ENCODE data around the gene PVR.
"Not testable (repeated sequence)": the region's sequence is repeated elsewhere in the genome, so short reads cannot be mapped to it uniquely, and the experiment has no call there.

Gene PVR

DNA sequence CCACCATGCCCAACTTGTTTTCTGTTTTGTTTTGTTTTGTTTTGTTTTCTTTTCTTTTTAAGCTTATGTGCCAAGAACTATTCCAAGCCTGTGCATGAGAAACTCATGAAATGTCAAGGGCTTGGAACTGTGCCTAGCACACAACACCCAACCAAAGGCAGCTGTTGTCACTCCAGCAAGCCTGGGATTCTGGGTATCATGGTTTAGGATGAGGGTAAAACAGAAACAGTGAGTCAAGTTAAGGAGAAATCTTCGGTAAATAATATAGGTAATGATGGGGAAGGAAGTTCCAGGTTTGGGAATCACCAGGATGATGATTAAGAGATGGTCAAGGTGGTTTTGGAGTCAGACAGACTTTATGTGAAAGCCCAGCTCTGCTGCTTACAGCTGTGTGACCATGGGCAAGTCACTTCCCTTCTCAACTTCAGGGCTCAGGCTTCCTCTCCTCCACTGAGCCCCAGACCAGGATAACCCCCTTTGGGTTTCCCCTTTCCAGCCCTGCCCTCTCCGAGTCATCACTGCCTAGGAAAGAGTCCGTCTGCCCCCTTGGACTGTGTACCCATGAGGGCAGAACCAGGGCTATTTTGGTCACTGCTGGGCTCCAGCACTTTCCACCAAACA lies 5.0 kb downstream of the PVR start:
- DNase-seq: no peak

DNA sequence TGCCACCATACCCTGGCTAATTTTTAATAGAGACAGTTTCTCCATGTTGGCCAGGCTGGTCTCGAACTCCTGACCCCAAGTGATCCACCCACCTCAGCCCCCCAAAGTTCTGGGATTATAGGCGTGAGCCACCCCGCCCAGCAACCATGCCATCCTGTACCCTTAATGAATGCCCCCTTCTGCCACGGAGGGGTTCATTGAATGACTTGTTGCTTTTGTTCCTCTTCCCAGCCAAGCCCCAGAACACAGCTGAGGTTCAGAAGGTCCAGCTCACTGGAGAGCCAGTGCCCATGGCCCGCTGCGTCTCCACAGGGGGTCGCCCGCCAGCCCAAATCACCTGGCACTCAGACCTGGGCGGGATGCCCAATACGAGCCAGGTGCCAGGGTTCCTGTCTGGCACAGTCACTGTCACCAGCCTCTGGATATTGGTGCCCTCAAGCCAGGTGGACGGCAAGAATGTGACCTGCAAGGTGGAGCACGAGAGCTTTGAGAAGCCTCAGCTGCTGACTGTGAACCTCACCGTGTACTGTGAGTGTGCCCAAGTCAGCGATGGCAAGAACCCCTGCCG lies 6.0 kb downstream of the PVR start:
- DNase-seq: no peak

DNA sequence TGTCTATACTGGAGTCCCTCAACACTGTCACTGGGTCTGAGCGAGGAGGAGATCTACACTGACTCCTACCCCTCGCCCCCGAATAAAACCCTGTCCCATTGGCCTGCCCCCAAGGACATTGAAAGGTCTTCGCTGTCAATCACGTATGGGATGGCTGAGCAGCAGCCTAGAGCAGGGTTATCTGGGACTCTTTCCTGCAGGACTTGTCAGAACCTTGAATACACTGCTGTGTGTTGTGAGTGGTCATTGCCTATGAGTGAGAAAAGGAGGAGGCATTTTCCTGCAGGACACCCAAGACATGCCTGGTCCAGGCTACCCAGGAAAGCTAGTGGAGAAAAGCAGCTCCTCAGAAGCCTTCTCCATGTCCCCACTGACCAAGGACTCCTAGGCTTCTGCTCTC lies 9.6 kb downstream of the PVR start:
- DNase-seq: no peak

DNA sequence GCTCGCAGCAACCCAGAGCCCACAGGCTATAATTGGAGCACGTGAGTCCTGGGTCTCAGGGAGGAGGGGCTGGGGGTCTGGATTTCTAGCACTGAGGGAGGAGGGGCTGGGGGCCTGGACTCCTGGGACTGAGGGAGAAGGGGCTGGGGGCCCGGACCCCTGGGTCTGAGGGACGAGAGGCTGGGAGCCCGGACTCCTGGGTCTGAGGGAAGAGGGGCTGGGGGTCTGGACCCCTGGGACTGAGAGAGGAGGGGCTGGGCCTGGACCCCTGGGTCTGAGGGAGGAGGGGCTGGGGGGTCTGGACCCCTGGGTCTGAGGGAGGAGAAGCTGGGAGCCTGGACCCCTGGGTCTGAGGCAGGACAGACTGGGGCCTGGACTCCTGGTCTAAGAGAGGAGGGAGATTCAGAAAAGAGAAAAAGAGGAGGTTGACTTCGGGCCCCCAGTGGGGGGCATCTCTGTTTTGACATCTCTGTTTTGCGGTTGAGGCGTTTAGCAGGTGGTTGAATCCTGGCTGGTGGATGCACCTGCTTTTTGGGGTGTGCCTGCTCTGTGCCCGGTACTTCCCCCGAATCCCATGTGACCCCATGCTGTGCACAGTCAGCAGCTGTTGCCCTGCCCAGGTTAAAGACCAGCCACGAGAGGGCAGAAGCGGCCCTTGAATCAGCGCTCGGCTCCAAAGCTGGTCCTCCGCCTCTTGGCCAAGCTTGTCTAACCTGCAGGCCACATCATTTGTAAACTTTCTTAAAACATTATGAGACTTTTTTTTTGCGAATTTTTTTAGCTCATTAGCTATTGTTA lies 10.5 kb downstream of the PVR start:
- peak; percentile 65 for DNase-seq

DNA sequence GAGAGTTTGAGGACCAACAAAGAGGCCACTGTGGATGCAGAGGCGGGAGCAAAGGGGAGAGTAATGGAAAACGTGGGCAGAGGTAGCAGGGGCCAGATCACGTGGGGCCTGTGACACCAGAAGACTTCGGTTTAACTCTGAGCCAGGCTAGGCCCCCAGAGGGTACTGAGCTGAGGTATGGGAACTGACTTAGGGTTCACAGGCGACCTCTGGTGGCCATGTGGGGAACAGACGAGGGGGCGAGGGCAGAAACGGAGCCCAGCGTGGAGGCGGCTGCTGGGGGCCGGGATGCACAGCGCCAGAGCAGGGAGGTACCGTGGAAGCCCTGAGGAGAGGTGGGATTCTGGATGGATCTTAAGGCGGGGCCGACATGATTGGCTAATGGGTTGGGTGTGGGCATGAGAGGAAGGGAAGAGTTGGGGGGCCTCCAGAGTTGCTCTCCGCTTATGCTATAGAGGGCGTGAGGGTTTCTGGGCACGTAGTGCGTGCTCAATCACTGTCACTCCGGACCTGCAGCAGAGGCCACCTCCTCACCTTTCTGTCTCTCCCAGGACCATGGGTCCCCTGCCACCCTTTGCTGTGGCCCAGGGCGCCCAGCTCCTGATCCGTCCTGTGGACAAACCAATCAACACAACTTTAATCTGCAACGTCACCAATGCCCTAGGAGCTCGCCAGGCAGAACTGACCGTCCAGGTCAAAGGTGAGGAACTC lies 13.7 kb downstream of the PVR start:
- DNase-seq: no peak

DNA sequence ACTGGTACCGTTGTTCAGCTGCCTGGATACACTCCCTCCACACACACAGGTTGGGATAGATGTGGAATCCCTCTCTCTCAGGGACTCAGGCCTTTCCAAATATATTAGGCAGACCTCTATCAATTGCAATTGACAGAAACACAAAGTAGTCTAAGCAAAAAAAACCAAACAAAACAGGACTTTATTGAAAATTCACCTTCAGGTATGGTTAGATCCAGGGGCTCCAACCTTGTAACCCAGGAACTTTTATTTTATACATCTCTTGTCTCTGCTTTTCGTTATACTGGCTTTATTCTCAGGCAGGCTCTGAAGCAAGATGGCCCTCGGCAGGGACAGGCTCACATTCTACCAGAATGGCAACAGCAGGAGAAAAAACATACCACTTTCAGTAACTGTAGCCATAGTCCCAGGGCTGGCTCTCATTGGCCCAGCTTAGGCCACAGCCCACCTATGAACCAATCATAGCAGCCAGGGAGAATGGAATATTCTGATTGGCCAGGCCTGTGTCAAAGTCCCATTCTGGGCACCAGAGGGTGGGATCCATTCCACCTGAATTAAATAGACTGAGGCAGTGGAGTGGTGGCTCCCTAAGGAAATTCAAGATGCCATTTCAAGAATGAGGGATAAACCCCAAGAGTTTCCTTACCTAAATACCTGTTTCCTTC lies 14.5 kb downstream of the PVR start:
- DNase-seq: no peak

DNA sequence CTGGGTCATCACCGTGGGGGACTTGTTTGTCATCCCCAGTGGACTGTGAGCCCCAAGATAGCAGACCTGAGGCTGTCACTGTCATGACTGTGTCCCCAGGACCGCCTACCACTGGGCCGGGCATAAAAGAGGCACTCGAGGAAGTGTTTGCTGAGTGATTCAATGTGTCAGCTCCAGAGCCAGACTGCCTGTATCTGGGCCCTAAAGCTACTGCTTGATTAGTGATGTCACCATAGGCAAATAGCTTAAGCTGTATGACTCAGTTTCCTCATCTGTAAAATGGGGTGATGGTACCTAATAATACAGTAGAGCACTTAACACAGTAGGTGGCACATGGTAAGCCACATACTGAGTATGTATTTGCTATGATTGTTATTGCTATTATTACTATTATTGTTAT lies 16.4 kb downstream of the PVR start:
- no peak for DNase-seq

DNA sequence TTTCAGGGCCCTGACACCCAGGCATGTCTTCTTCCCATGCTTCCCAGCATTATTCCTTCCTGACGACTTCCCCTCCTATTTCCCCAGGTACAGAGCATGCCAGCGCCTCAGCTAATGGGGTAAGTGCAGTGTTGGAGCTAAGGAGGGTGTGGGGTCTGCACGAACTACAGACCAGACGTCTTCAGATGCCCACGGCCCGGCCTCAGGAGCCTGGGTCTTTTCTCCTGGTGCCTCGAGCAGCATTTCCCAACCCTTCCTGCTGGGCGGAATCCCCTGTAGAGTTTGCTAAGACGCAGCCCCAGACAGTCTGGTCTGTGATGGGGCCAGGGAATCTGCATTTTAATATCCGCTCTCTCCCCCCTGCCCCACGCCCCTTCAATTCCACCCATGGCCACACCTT lies 17.5 kb downstream of the PVR start:
- DNase-seq: no peak

DNA sequence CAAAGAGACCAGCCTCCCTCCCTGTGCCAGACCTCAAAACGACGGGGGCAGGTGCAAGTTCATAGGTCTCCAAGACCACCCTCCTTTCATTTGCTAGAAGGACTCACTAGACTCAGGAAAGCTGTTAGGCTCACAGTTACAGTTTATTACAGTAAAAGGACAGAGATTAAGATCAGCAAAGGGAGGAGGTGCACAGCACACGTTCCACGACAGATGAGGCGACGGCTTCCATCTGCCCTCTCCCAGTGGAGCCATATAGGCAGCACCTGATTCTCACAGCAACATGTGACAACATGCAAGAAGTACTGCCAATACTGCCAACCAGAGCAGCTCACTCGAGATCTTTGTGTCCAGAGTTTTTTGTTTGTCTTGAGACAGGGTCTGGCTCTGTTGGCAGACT lies 18.2 kb downstream of the PVR start:
- DNase-seq: no peak

DNA sequence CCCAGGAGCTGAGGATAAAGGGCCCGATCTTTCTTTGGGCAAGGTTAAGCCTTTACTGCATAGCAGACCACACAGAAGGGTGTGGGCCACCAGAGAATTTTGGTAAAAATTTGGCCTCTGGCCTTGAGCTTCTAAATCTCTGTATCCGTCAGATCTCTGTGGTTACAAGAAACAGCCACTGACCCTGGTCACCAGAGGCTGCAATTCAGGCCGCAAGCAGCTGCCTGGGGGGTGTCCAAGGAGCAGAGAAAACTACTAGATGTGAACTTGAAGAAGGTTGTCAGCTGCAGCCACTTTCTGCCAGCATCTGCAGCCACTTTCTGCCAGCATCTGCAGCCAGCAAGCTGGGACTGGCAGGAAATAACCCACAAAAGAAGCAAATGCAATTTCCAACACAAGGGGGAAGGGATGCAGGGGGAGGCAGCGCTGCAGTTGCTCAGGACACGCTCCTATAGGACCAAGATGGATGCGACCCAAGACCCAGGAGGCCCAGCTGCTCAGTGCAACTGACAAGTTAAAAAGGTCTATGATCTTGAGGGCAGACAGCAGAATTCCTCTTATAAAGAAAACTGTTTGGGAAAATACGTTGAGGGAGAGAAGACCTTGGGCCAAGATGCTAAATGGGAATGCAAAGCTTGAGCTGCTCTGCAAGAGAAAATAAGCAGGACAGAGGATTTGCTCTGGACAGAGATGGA lies 19.1 kb downstream of the PVR start:
- no peak for DNase-seq

DNA sequence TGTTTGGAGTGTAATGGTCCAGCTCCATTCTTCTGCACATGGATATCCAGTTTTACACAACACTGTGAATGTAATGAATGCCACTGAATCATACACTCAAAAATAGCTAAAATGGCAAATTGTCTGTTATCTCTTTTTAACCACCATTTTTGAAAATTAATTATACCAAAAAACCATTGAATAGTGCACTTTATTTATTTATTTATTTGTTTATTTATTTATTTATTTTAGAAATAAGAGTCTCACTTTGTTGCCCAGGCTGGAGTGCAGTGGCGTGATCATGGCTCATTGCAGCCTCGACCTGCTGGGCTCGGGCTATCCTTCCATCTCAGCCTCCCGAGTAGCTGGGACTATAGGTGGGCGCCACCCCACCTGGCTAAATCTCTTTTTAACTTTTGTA lies 20.3 kb downstream of the PVR start:
- no peak for DNase-seq

DNA sequence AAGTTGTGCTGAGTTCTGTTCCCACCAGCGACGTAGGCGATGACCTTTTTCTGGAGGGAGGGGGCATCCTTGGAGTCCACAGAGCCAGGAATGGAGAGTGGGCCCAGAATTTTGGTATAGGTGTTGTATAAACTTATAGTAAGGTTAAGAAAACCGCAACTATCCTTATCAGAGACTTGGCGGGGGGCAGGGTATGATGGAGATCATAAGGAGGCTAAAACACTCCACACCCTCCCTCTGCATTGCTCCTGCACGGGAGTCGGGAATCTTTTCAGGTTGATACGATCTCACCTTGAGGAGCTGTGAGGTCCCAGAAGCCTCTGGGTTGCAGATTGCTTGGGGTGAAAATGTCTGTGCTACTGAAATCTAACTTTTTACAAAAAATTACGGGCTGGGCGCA lies 21.3 kb downstream of the PVR start:
- no peak for DNase-seq

DNA sequence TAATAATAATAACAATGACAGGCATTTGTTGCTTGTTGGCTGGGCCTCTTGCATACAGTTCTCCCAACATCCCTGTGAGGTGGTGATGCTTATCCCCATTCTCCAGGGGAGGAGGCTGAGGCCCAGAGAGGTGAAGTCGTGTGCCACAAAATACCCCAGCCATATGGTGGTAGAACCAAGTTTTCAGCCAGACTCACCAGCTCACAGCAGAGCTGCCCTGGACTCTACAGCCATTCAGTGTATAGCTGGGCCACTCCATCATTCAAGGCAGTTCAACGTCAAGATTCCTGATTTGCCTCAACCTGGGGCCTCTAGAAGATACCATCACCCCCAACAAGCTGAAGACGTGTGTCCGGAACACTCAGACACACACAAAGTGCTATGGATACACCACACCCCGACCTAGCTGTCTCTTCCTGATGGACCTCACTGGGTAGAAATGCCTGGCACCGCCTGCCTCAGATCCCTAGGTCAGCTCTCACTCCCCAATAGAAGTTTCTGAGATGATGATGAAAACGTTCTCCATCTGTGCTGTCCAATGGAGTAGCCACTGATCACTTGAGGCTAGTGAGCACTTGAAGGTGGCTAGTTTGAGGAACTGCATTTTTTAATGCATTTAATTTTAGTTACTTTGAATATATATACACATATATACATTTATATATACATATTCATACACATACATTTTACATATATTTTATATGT lies 23.3 kb downstream of the PVR start:
- DNase-seq: no peak

DNA sequence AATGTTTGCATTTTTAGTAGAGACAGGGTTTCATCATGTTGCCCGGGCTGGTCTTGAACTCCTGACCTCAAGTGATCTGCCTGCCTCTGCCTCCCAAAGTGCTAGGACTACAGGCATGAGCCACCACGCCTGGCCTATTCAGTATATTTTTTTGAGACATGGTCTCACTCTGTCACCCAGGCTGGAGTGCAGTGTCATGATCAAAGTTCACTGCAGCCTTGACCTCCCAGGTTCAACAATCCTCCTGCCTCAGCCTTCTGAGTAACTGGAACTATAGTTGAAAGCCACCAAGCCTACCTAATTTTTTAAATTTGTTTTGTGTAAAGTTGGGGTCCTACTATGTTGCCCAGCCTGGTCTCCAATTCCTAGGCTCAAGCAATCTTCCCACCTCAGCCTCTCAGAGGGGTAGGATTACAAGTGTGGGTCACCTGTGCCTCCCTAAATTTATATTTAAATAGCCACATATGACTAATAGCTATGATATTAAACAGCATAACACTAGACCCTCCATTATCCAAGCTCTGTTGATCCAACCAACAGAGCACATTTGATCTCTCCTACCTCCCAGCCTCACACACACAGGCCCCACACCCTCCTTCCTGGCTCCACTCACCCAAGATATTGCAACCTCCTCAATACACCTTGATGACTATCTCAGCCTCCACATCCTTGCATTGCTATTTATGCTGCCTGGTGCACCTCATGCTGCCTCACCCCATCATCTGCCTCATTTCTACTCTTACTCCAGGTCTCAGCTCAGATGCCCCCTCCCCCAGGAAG lies 25.5 kb downstream of the PVR start:
- DNase-seq: no peak

DNA sequence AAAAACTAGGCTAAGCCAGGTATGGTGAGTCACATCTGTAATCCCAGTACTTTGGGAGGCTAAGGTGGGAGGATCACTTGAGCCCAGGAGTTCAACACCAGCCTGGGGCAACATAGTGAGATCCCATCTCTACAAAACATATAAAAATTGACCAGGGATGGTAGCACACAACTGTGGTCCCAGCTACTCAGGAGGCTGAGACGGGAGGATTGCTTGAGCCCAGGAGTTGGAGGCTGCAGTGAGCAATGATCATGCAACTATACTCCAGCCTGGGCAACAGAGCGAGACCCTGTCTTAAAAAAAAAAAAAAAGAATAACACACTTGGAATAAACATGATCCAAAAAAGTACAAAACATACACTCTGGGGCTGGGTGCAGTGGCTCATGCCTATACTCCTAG lies 26.3 kb downstream of the PVR start:
- DNase-seq: not testable (repeated sequence)

DNA sequence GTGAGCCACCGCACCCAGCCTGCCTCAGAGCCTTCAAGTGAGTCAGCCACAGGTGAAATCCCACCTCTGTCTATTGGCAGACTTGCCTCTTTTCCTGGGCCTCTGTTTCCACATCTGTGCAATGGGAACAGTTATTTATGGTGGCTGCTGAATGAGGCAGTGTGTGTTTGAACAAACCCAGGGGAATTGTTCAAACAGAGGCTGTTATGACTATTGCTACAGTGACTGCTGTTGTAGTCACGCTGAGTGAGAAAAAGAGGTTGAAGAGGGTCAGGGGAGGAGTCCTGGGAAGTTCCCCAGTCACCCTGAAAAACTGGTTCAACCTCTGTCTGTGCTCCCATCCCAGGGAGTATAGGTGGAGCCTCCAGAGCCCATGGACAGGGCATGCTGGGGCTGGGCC lies 27.7 kb downstream of the PVR start, which contains the start of gene CEACAM19:
TSS of gene CEACAM19 (plus strand) at position 83 of the 400 bp plus-strand sequence. CDS start 450 bp downstream, outside the sequence.
- no peak for DNase-seq

DNA sequence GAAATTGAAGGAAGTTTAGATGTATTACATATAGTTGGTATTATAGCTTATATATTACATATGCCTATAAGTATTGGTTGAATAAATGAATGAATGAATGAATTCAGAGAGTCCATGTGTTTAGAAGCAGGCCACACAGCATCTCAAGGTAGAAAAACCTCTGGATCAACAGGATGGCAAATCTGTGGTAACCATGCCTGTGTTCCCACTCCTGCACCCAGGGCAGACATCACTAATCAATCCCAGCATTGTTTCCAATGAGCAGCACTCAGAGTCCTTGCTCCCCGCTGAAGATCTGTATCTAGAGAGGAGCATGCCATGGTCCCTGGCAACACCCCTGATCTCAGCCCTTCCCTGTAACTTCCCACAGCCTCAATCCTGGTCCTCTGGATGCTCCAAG lies 28.5 kb downstream of the PVR start:
- no peak for DNase-seq

DNA sequence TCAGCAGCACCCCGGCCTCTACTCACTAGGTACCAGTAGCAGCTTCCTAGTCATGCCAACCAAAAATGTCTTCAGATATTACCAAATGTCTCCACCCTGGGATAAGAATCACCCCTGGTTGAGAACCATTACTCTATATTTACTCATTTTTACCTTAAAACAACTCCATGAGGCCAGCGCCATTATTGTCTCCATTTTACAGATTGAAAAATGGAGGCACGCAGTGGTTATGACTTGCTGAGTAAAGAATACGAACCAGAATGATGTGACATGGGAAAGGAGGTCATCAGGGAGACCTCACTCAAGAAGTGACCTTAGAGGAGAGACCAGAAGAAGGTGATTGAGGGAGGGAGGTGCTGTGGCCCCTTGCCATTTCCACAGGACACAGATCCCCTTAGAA lies 29.8 kb downstream of the PVR start:
- no peak for DNase-seq

DNA sequence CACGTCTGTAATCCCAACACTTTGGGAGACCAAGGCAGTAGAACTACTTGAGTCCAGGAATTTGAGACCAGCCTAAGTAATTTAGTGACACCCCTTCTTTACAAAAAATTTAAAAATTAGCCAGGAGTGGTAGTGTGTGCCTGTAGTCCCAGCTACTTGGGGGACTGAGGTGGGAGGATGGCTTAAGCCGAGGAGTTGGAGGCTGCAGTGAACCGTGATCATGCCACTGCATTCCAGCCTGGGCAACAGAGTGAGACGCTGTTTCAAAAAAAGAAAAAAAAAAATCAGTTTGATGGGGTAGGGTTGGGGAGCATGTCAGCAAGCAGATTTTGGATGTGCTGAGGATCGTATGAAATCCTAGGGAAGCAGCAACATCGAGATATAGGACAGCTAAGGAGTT lies 31.8 kb downstream of the PVR start:
- no peak for DNase-seq

DNA sequence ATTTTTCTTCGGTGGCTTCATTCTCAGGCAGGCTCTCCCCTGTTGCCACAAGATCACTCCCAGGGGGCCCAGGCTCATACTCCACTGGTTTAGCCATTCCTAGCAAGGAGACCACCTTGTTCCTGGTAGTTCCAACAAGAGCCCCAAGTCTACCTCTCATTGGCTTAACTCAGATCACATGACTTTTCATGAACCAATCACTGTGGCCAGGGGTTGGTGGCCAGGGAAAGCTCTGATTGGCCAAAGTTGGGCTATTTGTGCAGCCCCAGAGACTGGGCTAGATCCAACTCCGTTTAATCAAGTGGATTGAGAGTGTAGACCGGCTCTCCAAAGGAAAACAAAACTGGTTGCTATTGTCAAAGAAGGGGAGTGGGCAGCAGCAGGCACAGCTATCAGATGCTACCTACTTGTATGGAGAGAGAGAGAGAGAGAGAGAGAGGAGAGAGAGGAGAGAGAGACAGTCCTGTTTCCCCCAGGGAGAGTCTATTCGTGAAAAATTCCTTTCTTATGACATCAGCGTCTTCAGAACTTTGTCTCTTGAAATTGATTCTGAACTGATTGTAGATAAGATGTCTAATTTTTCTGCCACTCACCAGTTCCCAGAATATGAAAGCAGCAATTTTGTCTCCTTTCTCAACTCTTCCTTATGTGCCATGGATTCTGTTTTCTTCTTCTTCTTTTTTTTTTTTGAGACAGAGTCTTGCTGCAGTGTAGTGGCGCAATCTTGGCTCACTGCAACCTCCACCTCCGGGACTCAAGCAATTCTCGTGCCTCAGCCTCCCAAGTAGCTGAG lies 33.5 kb downstream of the PVR start:
- no peak for DNase-seq

All from NCI-H2107 (cell line).